ENCODE measurements around the gene RNF166. TPM values are rescaled to one million over a fixed set of nuclear protein-coding genes. Genes with fewer than 3 reads are reported as not detected.

RNF166 gene
- total RNA-seq, 2 donors from 2014 or later, result 24.2 to 27.2 TPM

DNA sequence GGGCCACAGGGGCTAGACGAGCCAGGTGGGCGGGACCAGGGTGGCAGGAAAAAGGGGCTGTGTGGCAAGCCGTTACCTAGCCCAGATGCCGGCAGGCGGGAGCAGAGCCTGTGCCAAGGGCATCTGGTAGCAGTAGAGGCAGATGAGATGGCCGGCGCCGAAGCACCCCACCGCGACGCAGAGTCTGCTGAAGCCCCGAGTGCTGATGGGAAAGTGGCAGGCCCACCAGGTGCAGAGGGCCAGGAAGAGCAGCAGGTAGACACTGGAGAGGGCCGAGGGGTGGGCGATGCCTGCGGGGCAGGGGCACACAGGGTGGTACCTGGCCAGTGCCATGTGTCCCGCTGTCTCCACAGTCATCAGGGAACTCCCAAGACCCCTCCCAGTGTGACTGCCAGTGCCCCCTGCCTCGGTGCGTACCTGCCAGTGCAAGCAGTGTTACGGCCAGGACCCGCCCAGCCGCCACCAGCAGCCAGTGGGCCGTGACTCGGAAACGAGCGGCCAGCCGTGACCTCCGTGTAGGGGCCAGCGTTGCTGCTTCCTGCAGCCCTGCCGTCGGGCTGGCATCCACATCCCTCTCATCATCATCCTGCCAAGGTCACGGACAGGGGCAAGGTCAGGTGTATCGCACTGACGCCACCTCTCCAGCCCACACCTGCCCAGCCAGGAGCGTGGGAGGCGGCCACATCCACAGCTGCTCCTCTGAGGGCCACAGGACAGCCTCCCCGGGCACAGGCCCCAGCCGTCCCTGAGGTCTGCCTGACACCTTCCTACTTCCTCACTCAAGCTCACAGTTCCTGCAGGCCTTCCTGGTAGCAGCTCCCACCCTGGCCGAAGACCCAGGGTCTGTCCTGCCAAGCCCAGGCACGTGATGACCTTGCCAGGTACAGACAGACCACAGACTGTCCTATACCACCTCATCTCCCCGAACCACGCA is 32.2 kb upstream of the RNF166 start:
- H3K9me3 Mint-ChIP-seq, result no peaks in the 10 kb centered on the region
- H3K27ac ChIP-seq (ENCODE audit: low read depth, low read length), result no peak overlapping the region
- no peak overlapping the region for H3K27ac Mint-ChIP-seq
- no peak overlapping the region for H3K4me3 ChIP-seq (ENCODE audit: low read length)
- no peaks in the 10 kb centered on the region for H3K9me3 ChIP-seq (ENCODE audit: control insufficient read depth, low read length)
- TF ChIP-seq CTCF (conservative IDR thresholded peaks at IDR 0.05), result no peak
- peaks cover 14% of the 10 kb centered on the region for H3K36me3 ChIP-seq (ENCODE audit: control insufficient read depth, insufficient read depth, low read length)
- no peak overlapping the region for H3K9ac ChIP-seq (ENCODE audit: extremely low read depth, low read length, poor library complexity, severe bottlenecking)
- no peaks in the 10 kb centered on the region for H3K4me1 Mint-ChIP-seq
- no peak for DNase-seq
- no peak overlapping the region for H3K4me3 Mint-ChIP-seq
- H3K4me1 ChIP-seq (ENCODE audit: control insufficient read depth, insufficient read depth, low read length), result no peaks in the 10 kb centered on the region
- H3K36me3 Mint-ChIP-seq (ENCODE audit: low read depth), result peaks cover 5% of the 10 kb centered on the region
- H3K27me3 ChIP-seq (ENCODE audit: control insufficient read depth, insufficient read depth, low read length, poor library complexity, severe bottlenecking), result no peaks in the 10 kb centered on the region
- H3K27me3 Mint-ChIP-seq (ENCODE audit: insufficient read depth), result no peaks in the 10 kb centered on the region
- WGBS, 2 experiments (ENCODE audit: insufficient coverage in 1 of 2, insufficient read length in 1 of 2), result 94 to 96% methylated on average over 21 to 41 of the region's 41 CpGs

- no peak overlapping the region for H3K9ac ChIP-seq (ENCODE audit: extremely low read depth, low read length, poor library complexity, severe bottlenecking)
- H3K27me3 Mint-ChIP-seq (ENCODE audit: insufficient read depth), result no peaks in the 10 kb centered on the region
- no peak overlapping the region for H3K4me3 ChIP-seq (ENCODE audit: low read length)
- H3K9me3 Mint-ChIP-seq, result no peaks in the 10 kb centered on the region
- H3K27ac Mint-ChIP-seq, result no peak overlapping the region
- DNase-seq, result peak; percentile 87
- no peaks in the 10 kb centered on the region for H3K27me3 ChIP-seq (ENCODE audit: control insufficient read depth, insufficient read depth, low read length, poor library complexity, severe bottlenecking)
- no peak overlapping the region for H3K4me3 Mint-ChIP-seq
- H3K36me3 Mint-ChIP-seq (ENCODE audit: low read depth), result peaks cover 5% of the 10 kb centered on the region
- no peaks in the 10 kb centered on the region for H3K4me1 Mint-ChIP-seq
- TF ChIP-seq CTCF (conservative IDR thresholded peaks at IDR 0.05), result peak; percentile 99
- H3K36me3 ChIP-seq (ENCODE audit: control insufficient read depth, insufficient read depth, low read length), result peaks cover 14% of the 10 kb centered on the region
- 33 to 47% methylated on average over 30 to 54 of the region's 54 CpGs for WGBS, 2 experiments (ENCODE audit: insufficient coverage in 1 of 2, insufficient read length in 1 of 2)
- H3K9me3 ChIP-seq (ENCODE audit: control insufficient read depth, low read length), result no peaks in the 10 kb centered on the region
- no peaks in the 10 kb centered on the region for H3K4me1 ChIP-seq (ENCODE audit: control insufficient read depth, insufficient read depth, low read length)
- H3K27ac ChIP-seq (ENCODE audit: low read depth, low read length), result no peak overlapping the region
Observed at GRCh38 chr16:88737298-88738150, 31.3 kb upstream of the RNF166 start.

- peaks cover 14% of the 10 kb centered on the region for H3K36me3 ChIP-seq (ENCODE audit: control insufficient read depth, insufficient read depth, low read length)
- 92 to 95% methylated on average over 10 to 18 of the region's 21 CpGs for WGBS, 2 experiments (ENCODE audit: insufficient coverage in 1 of 2, insufficient read length in 1 of 2)
Observed at GRCh38 chr16:88736496-88736895, 30.3 kb upstream of the RNF166 start.

More at GRCh38 chr16:88736496-88736895, 30.3 kb upstream of the RNF166 start:
- H3K27me3 Mint-ChIP-seq (ENCODE audit: insufficient read depth), result no peaks in the 10 kb centered on the region
- H3K36me3 Mint-ChIP-seq (ENCODE audit: low read depth), result peaks cover 5% of the 10 kb centered on the region
- Histone ChIP-seq H3K4me1 (ENCODE audit: control insufficient read depth, insufficient read depth, low read length) (no peaks in the 10 kb centered on the region), H3K27ac (ENCODE audit: low read depth, low read length) (no peak overlapping the region), H3K27me3 (ENCODE audit: control insufficient read depth, insufficient read depth, low read length, poor library complexity, severe bottlenecking) (no peaks in the 10 kb centered on the region), H3K9ac (ENCODE audit: extremely low read depth, low read length, poor library complexity, severe bottlenecking) (no peak overlapping the region), H3K9me3 (ENCODE audit: control insufficient read depth, low read length) (no peaks in the 10 kb centered on the region), H3K4me3 (ENCODE audit: low read length) (no peak overlapping the region)
- TF ChIP-seq CTCF (conservative IDR thresholded peaks at IDR 0.05), result no peak
- DNase-seq, result no peak
- H3K4me3 Mint-ChIP-seq, result no peak overlapping the region
- H3K4me1 Mint-ChIP-seq, result no peaks in the 10 kb centered on the region
- no peaks in the 10 kb centered on the region for H3K9me3 Mint-ChIP-seq
- H3K27ac Mint-ChIP-seq, result no peak overlapping the region

Measured in endodermal cell (in vitro differentiated cells).